ENCODE results near the gene CDIPT. TPM values are rescaled to one million over a fixed set of nuclear protein-coding genes. Genes with fewer than 3 reads are reported as not detected.

The CDIPT gene
- total and polyA plus RNA-seq, 5 donors from 2014 or later: 47.7 to 122 (median 106) TPM

DNA sequence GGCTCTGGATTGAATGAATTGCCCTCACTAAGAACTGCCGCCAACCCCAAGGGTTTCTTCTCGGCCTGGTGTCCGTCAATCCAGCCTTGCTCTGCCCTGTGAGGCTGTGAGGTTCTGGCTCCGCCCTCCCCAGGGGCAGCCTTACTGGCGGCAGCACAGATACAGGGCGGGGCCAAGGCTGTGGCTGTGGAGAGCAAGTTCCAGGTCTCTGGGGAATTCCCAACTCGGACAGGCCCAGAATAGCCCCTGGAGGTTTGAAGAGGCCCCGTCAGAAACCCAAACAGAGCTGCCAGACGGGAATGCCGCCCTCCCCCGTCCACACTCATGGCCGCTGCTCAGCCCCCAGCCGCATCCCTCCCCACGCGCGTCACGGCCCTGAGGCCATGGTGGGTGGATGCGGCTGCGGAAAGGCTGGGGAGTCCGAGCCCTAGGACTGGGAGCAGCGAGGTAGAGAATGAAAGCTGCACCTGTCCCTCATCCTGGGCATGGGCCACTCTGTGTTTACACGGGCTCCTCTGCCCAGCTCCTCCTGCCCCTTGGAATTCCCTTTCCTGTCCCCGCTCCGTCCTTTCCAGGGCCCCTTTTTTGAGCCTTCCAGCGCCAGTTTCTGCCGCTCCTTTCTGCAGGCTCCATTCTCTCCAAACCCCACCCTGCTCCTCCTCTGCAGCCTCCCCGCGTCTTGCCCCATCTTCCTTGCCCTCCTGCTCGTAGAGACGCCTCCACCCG is 51.7 kb downstream of the CDIPT start:
- Histone ChIP-seq H3K9me3 (ENCODE audit: control insufficient read depth in 2 of 2, low read length in 2 of 2) (no peaks in the 10 kb centered on the region), H3K27ac (ENCODE audit: insufficient read depth, low read length, poor library complexity, severe bottlenecking) (peak overlapping the region; percentile 90), H3K4me1 (ENCODE audit: control insufficient read depth, insufficient read depth, low read length, poor library complexity, severe bottlenecking) (peaks cover 69% of the 10 kb centered on the region), H3K4me3 (ENCODE audit: low read depth, low read length) (peak overlapping the region; percentile 65), H3K36me3 (ENCODE audit: control insufficient read depth, insufficient read depth, low read length) (peaks cover 4% of the 10 kb centered on the region), H3K27me3 (ENCODE audit: control insufficient read depth, insufficient read depth, low read length) (no peaks in the 10 kb centered on the region)
- Mint-ChIP-seq H3K4me3 (peak overlapping the region; percentile 89 to 96 (median 90)), H3K27ac (peak overlapping the region; percentile 82 to 92 (median 87)), H3K4me1 (peaks cover 5 to 69% (median 40%) of the 10 kb centered on the region in 4 donors), H3K9me3 (peaks cover 0 to 2% (median 0%) of the 10 kb centered on the region in 7 donors), H3K27me3 (peaks cover 23% of the 10 kb centered on the region), H3K36me3 (peaks cover 4% of the 10 kb centered on the region)
- peak; percentile 9 to 14 for ATAC-seq (ENCODE audit: low read depth in 2 of 2)
- DNase-seq: peak; percentile 51 to 78 (median 67)

DNA sequence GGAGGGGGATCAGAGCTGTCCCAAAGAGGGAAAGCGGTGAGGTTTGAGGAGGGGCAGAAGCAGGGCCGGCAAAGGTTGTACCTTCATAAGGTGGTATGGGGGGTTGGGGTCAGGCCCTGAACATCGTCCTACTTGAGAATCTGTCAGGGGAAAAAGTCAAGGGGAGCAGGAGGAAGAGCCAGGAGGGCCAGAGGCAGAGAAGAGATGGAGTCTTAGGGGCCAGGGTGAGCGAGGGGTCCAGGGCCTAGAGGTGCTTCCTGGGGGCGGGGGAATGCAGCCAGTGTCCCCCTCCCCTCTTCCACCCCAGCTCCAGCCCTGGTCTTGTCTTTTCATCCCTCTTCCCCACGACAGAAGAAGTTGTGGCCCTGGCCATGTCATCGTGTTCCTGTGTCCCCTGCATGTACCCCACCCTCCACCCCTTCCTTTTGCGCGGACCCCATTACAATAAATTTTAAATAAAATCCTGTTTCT is 52.3 kb downstream of the CDIPT start:
- peak overlapping the region; percentile 65 for H3K4me3 ChIP-seq (ENCODE audit: low read depth, low read length)
- H3K27me3 Mint-ChIP-seq: peaks cover 23% of the 10 kb centered on the region
- H3K36me3 Mint-ChIP-seq: peaks cover 4% of the 10 kb centered on the region
- ATAC-seq (ENCODE audit: low read depth in 2 of 2) (no peak), DNase-seq (no peak)
- peaks cover 67% of the 10 kb centered on the region for H3K4me1 ChIP-seq (ENCODE audit: control insufficient read depth, insufficient read depth, low read length, poor library complexity, severe bottlenecking)
- peak overlapping the region; percentile 87 to 92 (median 89) for H3K27ac Mint-ChIP-seq
- H3K27me3 ChIP-seq (ENCODE audit: control insufficient read depth, insufficient read depth, low read length): no peaks in the 10 kb centered on the region
- H3K9me3 ChIP-seq (ENCODE audit: control insufficient read depth in 2 of 2, low read length in 2 of 2): no peaks in the 10 kb centered on the region
- peak overlapping the region; percentile 89 to 96 (median 90) for H3K4me3 Mint-ChIP-seq
- peak overlapping the region; percentile 90 for H3K27ac ChIP-seq (ENCODE audit: insufficient read depth, low read length, poor library complexity, severe bottlenecking)
- peaks cover 0 to 1% (median 0%) of the 10 kb centered on the region in 7 donors for H3K9me3 Mint-ChIP-seq
- peaks cover 2 to 66% (median 37%) of the 10 kb centered on the region in 4 donors for H3K4me1 Mint-ChIP-seq
- H3K36me3 ChIP-seq (ENCODE audit: control insufficient read depth, insufficient read depth, low read length): peaks cover 4% of the 10 kb centered on the region

DNA sequence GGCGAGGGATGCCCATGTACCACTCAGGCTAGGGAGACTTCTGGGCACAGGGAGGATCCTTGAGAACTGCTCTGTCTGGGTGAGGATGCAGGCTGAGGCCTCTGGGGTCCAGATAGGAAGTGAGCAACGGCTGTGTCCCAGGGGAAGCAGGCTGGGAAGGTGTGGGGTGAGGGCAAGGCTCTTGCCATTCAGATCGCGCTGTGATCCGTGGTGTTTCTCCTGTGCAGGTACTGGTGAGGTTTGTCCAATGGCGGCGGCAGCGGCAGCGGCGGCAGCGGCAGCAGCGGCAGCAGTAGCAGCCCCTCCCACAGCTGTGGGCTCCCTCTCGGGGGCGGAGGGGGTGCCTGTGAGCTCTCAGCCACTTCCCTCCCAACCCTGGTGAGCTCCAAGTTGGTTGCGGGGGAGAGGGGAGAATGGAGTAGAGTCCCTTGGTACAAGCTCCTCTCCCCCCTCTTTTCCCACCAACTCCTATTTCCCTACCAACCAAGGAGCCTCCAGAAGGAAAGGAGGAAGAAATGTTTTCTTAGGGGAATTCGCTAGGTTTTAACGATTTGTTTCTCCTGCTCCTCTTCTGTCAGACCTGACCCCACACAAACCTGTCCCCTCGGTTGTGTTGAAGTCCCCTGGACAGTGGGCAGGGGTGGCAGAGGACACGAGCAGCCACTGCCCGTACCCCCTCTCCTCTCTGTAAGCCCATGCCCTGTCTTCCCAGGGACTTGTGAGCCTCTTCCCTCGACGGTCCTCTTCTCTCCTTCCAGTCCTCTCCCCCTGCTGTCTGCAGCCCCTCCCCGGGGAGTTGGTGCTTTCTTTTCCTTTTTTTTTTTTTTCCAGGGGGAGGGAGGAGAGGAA is 53.0 kb downstream of the CDIPT start:
- DNase-seq (no peak), ATAC-seq (ENCODE audit: low read depth in 2 of 2) (no peak)
- H3K27ac ChIP-seq (ENCODE audit: insufficient read depth, low read length, poor library complexity, severe bottlenecking): peak overlapping the region; percentile 90
- Mint-ChIP-seq H3K4me3 (peak overlapping the region; percentile 86 to 91 (median 90)), H3K36me3 (peaks cover 7% of the 10 kb centered on the region), H3K9me3 (no peaks in the 10 kb centered on the region), H3K27me3 (peaks cover 23% of the 10 kb centered on the region), H3K27ac (peak overlapping the region in 2 of 3 donors; percentile 87 to 89), H3K4me1 (peaks cover 0 to 65% (median 36%) of the 10 kb centered on the region in 4 donors)
- H3K9me3 ChIP-seq (ENCODE audit: control insufficient read depth in 2 of 2, low read length in 2 of 2): no peaks in the 10 kb centered on the region
- no peaks in the 10 kb centered on the region for H3K27me3 ChIP-seq (ENCODE audit: control insufficient read depth, insufficient read depth, low read length)
- peaks cover 62% of the 10 kb centered on the region for H3K4me1 ChIP-seq (ENCODE audit: control insufficient read depth, insufficient read depth, low read length, poor library complexity, severe bottlenecking)
- peaks cover 4% of the 10 kb centered on the region for H3K36me3 ChIP-seq (ENCODE audit: control insufficient read depth, insufficient read depth, low read length)
- no peak overlapping the region for H3K4me3 ChIP-seq (ENCODE audit: low read depth, low read length)

GRCh38 chr16:29809031-29809747 is 53.8 kb downstream of the CDIPT start:
- H3K27ac ChIP-seq (ENCODE audit: insufficient read depth, low read length, poor library complexity, severe bottlenecking): peak overlapping the region; percentile 90
- Mint-ChIP-seq H3K4me1 (peaks cover 4 to 64% (median 36%) of the 10 kb centered on the region in 4 donors), H3K4me3 (peak overlapping the region; percentile 89 to 100 (median 95)), H3K27me3 (peaks cover 17% of the 10 kb centered on the region), H3K9me3 (no peaks in the 10 kb centered on the region), H3K27ac (peak overlapping the region; percentile 82 to 98 (median 96)), H3K36me3 (peaks cover 7% of the 10 kb centered on the region)
- H3K27me3 ChIP-seq (ENCODE audit: control insufficient read depth, insufficient read depth, low read length): no peaks in the 10 kb centered on the region
- H3K4me1 ChIP-seq (ENCODE audit: control insufficient read depth, insufficient read depth, low read length, poor library complexity, severe bottlenecking): peaks cover 65% of the 10 kb centered on the region
- ATAC-seq (ENCODE audit: low read depth in 2 of 2) (no peak), DNase-seq (no peak)
- no peaks in the 10 kb centered on the region for H3K9me3 ChIP-seq (ENCODE audit: control insufficient read depth in 2 of 2, low read length in 2 of 2)
- H3K36me3 ChIP-seq (ENCODE audit: control insufficient read depth, insufficient read depth, low read length): peaks cover 4% of the 10 kb centered on the region
- H3K4me3 ChIP-seq (ENCODE audit: low read depth, low read length): peak overlapping the region; percentile 59

Other genes with a start within 250 kb of the CDIPT start
- 149 TPM for gene SPN, start 200.0 kb downstream of the CDIPT start, total RNA-seq
- gene SPN, start 200.0 kb downstream of the CDIPT start, polyA plus RNA-seq: 100 to 1,000 TPM; 103 to 135 (median 126) TPM
- gene QPRT, start 184.0 kb downstream of the CDIPT start, total RNA-seq: 2.4 TPM
- gene QPRT, start 184.0 kb downstream of the CDIPT start, polyA plus RNA-seq: 1 to 10 TPM in 1 of 4 donors, under 1 TPM in 3; 0.53 to 2.1 (median 0.69) TPM
- gene C16orf54, start 117.2 kb downstream of the CDIPT start, total RNA-seq: 89.4 TPM
- gene C16orf54, start 117.2 kb downstream of the CDIPT start, polyA plus RNA-seq: 10 to 100 TPM; 31.4 to 84.9 (median 57.2) TPM
- not detected for gene ZG16, start 85.0 kb downstream of the CDIPT start, total RNA-seq
- not detected for gene ZG16, start 85.0 kb downstream of the CDIPT start, polyA plus RNA-seq
- 89.1 TPM for gene KIF22, start 72.5 kb downstream of the CDIPT start, total RNA-seq
- gene KIF22, start 72.5 kb downstream of the CDIPT start, polyA plus RNA-seq: 10 to 100 TPM; 49.4 to 65.1 (median 56.1) TPM
- gene MAZ, start 56.7 kb downstream of the CDIPT start, total RNA-seq: 224 TPM
- 10 to 100 TPM; 36.9 to 62.2 (median 44.5) TPM for gene MAZ, start 56.7 kb downstream of the CDIPT start, polyA plus RNA-seq
- 1.9 TPM for gene PRRT2, start 51.0 kb downstream of the CDIPT start, total RNA-seq
- under 1 TPM in 2 of 4 donors, not detected in 2; 0.06 to 0.17 TPM for gene PRRT2, start 51.0 kb downstream of the CDIPT start, polyA plus RNA-seq
- 15.6 TPM for gene PAGR1, start 47.1 kb downstream of the CDIPT start, total RNA-seq
- gene PAGR1, start 47.1 kb downstream of the CDIPT start, polyA plus RNA-seq: 10 to 100 TPM; 41.0 to 48.8 (median 45.5) TPM
- 163 TPM for gene MVP, start 42.8 kb downstream of the CDIPT start, total RNA-seq
- gene MVP, start 42.8 kb downstream of the CDIPT start, polyA plus RNA-seq: 100 to 1,000 TPM; 116 to 157 (median 133) TPM
- gene SEZ6L2, start 36.3 kb upstream of the CDIPT start, total RNA-seq: not detected
- gene SEZ6L2, start 36.3 kb upstream of the CDIPT start, polyA plus RNA-seq: not detected
- gene ASPHD1, start 37.3 kb upstream of the CDIPT start, total RNA-seq: not detected
- not detected for gene ASPHD1, start 37.3 kb upstream of the CDIPT start, polyA plus RNA-seq
- gene KCTD13, start 63.0 kb upstream of the CDIPT start, total RNA-seq: 52.3 TPM
- 10 to 100 TPM in 2 of 4 donors, 1 to 10 TPM in 2; 7.0 to 12.8 (median 9.9) TPM for gene KCTD13, start 63.0 kb upstream of the CDIPT start, polyA plus RNA-seq
- 76.7 TPM for gene TMEM219, start 98.9 kb upstream of the CDIPT start, total RNA-seq
- 100 to 1,000 TPM; 193 to 261 (median 221) TPM for gene TMEM219, start 98.9 kb upstream of the CDIPT start, polyA plus RNA-seq
- gene TAOK2, start 110.6 kb upstream of the CDIPT start, total RNA-seq: 30.0 TPM
- gene TAOK2, start 110.6 kb upstream of the CDIPT start, polyA plus RNA-seq: 1 to 10 TPM; 2.1 to 3.5 (median 2.9) TPM
- 12.4 TPM for gene HIRIP3, start 132.4 kb upstream of the CDIPT start, total RNA-seq
- gene HIRIP3, start 132.4 kb upstream of the CDIPT start, polyA plus RNA-seq: 10 to 100 TPM; 13.9 to 19.9 (median 16.2) TPM
- 105 TPM for gene INO80E, start 133.0 kb upstream of the CDIPT start, total RNA-seq
- 1 to 10 TPM; 5.0 to 8.9 (median 6.0) TPM for gene INO80E, start 133.0 kb upstream of the CDIPT start, polyA plus RNA-seq
- not detected for gene DOC2A, start 147.8 kb upstream of the CDIPT start, total RNA-seq
- gene DOC2A, start 147.8 kb upstream of the CDIPT start, polyA plus RNA-seq: not detected
- gene C16orf92, start 160.0 kb upstream of the CDIPT start, total RNA-seq: not detected
- gene C16orf92, start 160.0 kb upstream of the CDIPT start, polyA plus RNA-seq: not detected
- gene TLCD3B, start 168.0 kb upstream of the CDIPT start, total RNA-seq: not detected
- gene TLCD3B, start 168.0 kb upstream of the CDIPT start, polyA plus RNA-seq: not detected
- gene ALDOA, start 202.5 kb upstream of the CDIPT start, total RNA-seq: 430 TPM
- gene ALDOA, start 202.5 kb upstream of the CDIPT start, polyA plus RNA-seq: 1,000 to 10,000 TPM; 1,129 to 1,243 (median 1,151) TPM
- gene PPP4C, start 212.8 kb upstream of the CDIPT start, total RNA-seq: 97.0 TPM
- 100 to 1,000 TPM; 232 to 289 (median 262) TPM for gene PPP4C, start 212.8 kb upstream of the CDIPT start, polyA plus RNA-seq
- 0.42 TPM for gene TBX6, start 228.7 kb upstream of the CDIPT start, total RNA-seq
- gene TBX6, start 228.7 kb upstream of the CDIPT start, polyA plus RNA-seq: under 1 TPM in 1 of 4 donors, not detected in 3; 0.29 TPM
- 121 TPM for gene YPEL3, start 233.0 kb upstream of the CDIPT start, total RNA-seq
- 100 to 1,000 TPM; 245 to 319 (median 297) TPM for gene YPEL3, start 233.0 kb upstream of the CDIPT start, polyA plus RNA-seq

Data from CD4-positive, CD25-positive, alpha-beta regulatory T cell (primary cell).